HG03025 (cell line): ENCODE results near the gene CREB3L4.
"Not testable (repeated sequence)": the region's sequence is repeated elsewhere in the genome, so short reads cannot be mapped to it uniquely, and the experiment has no call there.

Experiments
- ATAC-seq: cut with Tn5 transposase; IDR thresholded peaks from one replicate; pipeline ENCODE4 v1.9.1; 2021; ENCODE audit warnings: mild to moderate bottlenecking, moderate library complexity; ENCODE audit not compliant: unreplicated experiment, low FRiP score

Gene CREB3L4

GRCh38 chr1:153984123-153984894 is 16.6 kb downstream of the CREB3L4 start:
- ATAC-seq = no peak

- no peak for ATAC-seq
These were observed 17.7 kb downstream of the CREB3L4 start for GRCh38 chr1:153985341-153985912.

- ATAC-seq = no peak
These were observed 18.4 kb downstream of the CREB3L4 start, which contains the start of gene RAB13 for GRCh38 chr1:153985941-153986761. Gene RAB13 (minus strand): TSS chr1:153986339. CDS start chr1:153986236, 103 bp downstream.

- ATAC-seq = no peak
These were observed 19.9 kb downstream of the CREB3L4 start for GRCh38 chr1:153987621-153988020.

- ATAC-seq = peak; percentile 67
These were observed 22.9 kb downstream of the CREB3L4 start, which contains the start of gene RPS27 for GRCh38 chr1:153990468-153991150. Gene RPS27 (plus strand): TSS chr1:153990762. CDS start chr1:153990797, 35 bp downstream.

GRCh38 chr1:153991151-153991630 is 23.5 kb downstream of the CREB3L4 start:
- ATAC-seq = no peak

GRCh38 chr1:153991806-153992205 is 24.1 kb downstream of the CREB3L4 start:
- no peak for ATAC-seq

GRCh38 chr1:153995202-153995601 is 27.5 kb downstream of the CREB3L4 start:
- no peak for ATAC-seq

- ATAC-seq = no peak
These were observed 27.9 kb downstream of the CREB3L4 start for GRCh38 chr1:153995640-153996039.

GRCh38 chr1:153996882-153997281 is 29.2 kb downstream of the CREB3L4 start:
- ATAC-seq = not testable (repeated sequence)

- ATAC-seq = no peak
These were observed 32.7 kb downstream of the CREB3L4 start for GRCh38 chr1:154000420-154000819.

- ATAC-seq = no peak
These were observed 38.4 kb downstream of the CREB3L4 start for GRCh38 chr1:154006136-154006535.

- ATAC-seq = no peak
These were observed 44.4 kb downstream of the CREB3L4 start for GRCh38 chr1:154012129-154012528.

GRCh38 chr1:154012543-154012942 is 44.8 kb downstream of the CREB3L4 start:
- not testable (repeated sequence) for ATAC-seq

GRCh38 chr1:154014154-154014907 is 46.6 kb downstream of the CREB3L4 start:
- no peak for ATAC-seq

GRCh38 chr1:154019269-154019668 is 51.6 kb downstream of the CREB3L4 start:
- ATAC-seq = no peak

- ATAC-seq = no peak
These were observed 52.2 kb downstream of the CREB3L4 start for GRCh38 chr1:154019940-154020339.
